Measurements from ENCODE around the gene BCAS3.
"Not testable (repeated sequence)": the region's sequence is repeated elsewhere in the genome, so short reads cannot be mapped to it uniquely, and the experiment has no call there.

BCAS3 gene

DNA sequence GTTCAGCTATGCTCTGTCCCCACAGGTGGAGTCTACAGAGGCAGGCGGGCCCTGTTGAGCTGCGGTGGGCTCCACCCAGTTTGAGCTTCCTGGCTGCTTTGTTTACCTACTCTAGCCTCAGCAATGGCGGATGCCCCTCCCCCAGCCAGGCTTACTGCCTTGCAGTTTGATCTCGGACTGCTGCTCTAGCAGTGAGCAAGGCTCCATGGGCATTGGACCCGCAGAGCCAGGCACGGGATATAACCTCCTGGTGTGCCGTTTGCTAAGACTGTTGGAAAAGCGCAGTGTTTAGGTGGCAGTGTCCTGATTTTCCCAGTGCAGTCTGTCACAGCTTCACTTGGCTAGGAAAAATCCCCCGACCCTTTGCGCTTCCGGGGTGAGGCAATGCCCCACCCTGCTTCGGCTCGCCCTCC is 89.1 kb downstream of the BCAS3 start:
- DNase-seq: no peak
- no peak for TF ChIP-seq POLR2A (IDR thresholded peaks at IDR 0.05; ENCODE audit: low read length)
- no peak for TF ChIP-seq GATA1 (IDR thresholded peaks at IDR 0.05; ENCODE audit: low read depth, low read length)

- DNase-seq: no peak
- TF ChIP-seq GATA1 (IDR thresholded peaks at IDR 0.05; ENCODE audit: low read depth, low read length) (no peak), POLR2A (IDR thresholded peaks at IDR 0.05; ENCODE audit: low read length) (no peak)
Observed at GRCh38 chr17:60767744-60768308, 90.2 kb downstream of the BCAS3 start.

- no peak for DNase-seq
- TF ChIP-seq GATA1 (IDR thresholded peaks at IDR 0.05; ENCODE audit: low read depth, low read length): no peak
- TF ChIP-seq POLR2A (IDR thresholded peaks at IDR 0.05; ENCODE audit: low read length): no peak
Observed at GRCh38 chr17:60769327-60769726, 91.7 kb downstream of the BCAS3 start.

DNA sequence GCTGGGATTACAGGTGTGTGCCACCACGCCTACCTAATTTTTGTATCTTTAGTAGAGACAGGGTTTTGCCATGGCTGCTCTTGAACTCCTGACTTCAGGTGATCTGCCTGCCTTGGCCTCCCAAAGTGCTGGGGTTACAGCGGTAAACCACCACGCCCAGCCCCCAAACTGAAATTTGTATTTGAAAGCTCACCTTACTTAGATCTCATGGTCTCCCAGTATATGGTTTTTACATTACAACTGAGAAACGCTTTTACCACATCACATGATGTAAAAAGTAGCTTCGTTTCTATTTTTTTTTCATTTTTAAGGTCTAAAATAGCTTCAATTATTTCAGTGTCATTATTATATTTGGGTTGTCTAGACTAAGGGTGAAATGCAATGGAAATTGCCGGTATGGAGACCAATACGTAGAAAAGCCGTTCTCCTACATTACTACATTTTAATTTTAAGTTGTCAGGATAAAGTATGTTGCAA is 93.3 kb downstream of the BCAS3 start:
- no peak for TF ChIP-seq GATA1 (IDR thresholded peaks at IDR 0.05; ENCODE audit: low read depth, low read length)
- no peak for TF ChIP-seq POLR2A (IDR thresholded peaks at IDR 0.05; ENCODE audit: low read length)
- DNase-seq: no peak

DNA sequence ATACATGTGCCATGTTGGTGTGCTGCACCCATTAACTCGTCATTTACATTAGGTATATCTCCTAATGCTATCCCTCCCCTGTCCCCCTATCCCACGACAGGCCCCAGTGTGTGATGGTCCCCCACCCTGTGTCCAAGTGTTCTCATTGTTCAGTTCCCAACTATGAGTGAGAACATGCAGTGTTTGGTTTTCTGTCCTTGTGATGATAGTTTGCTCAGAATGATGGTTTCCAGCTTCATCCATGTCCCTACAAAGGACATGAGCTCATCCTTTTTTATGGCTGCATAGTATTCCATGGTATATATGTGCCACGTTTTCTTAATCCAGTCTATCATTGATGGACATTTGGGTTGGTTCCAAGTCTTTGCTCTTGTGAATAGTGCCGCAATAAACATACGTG is 94.0 kb downstream of the BCAS3 start:
- not testable (repeated sequence) for DNase-seq

DNA sequence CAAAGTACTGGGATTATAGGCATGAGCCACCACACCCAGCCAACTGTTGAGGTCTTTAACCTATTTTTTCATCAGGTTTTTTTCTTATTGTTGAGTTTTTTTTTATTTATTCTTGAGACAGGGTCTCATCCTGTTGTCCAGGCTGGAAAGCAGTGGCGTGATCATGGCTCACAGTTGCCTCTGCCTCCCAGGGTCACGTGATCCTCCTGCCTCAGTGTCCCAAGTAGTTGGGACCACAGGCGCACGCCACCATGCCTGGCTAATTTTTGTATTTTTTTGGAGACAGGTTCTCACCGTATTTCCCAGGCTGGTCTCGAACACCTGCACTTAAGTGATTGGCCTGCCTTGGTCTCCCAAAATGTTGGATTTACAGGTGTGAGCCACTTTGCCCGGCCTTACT is 95.9 kb downstream of the BCAS3 start:
- TF ChIP-seq POLR2A (IDR thresholded peaks at IDR 0.05; ENCODE audit: low read length) (no peak), GATA1 (IDR thresholded peaks at IDR 0.05; ENCODE audit: low read depth, low read length) (no peak)

GRCh38 chr17:60781880-60782412 is 104.3 kb downstream of the BCAS3 start:
- no peak for DNase-seq
- TF ChIP-seq POLR2A (IDR thresholded peaks at IDR 0.05; ENCODE audit: low read length): no peak
- no peak for TF ChIP-seq GATA1 (IDR thresholded peaks at IDR 0.05; ENCODE audit: low read depth, low read length)

More for the DNA sequence above, 95.9 kb downstream of the BCAS3 start:
- no peak for DNase-seq

GRCh38 chr17:60782742-60783141 is 105.1 kb downstream of the BCAS3 start:
- TF ChIP-seq POLR2A (IDR thresholded peaks at IDR 0.05; ENCODE audit: low read length): no peak
- TF ChIP-seq GATA1 (IDR thresholded peaks at IDR 0.05; ENCODE audit: low read depth, low read length): no peak
- DNase-seq: no peak

GRCh38 chr17:60790205-60790604 is 112.6 kb downstream of the BCAS3 start:
- TF ChIP-seq GATA1 (IDR thresholded peaks at IDR 0.05; ENCODE audit: low read depth, low read length): no peak
- TF ChIP-seq POLR2A (IDR thresholded peaks at IDR 0.05; ENCODE audit: low read length): no peak
- DNase-seq: no peak

DNA sequence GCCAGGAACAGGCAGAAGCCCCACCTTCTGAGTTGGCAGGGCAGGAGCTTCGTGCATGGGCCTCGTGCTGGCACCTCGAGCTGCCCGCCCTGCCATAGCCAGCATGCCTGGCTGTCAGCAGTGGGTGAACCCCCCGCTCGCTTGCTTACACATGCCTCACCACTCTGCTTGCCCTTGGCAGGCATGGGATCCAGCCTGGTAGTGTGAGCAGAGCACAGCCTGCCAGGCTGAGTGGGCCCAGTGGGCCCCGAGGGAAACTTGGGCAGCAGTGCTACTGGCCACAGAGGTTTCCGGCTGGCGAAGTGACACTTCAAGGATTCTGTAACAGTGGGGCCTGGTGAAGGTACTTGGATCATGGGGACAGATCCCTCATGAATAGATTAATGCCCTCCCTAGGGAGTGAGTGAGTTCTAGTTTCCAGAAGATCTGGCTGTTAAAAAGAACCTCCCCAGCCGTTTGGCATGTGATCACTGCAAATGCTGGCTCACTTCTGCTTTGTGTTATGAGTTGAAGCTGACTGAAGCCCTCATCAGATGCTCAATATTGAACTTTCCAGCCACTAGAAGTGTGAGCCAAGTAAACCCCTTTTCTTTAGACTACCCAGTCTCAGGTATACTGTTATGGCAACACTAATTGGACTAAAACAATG is 114.7 kb downstream of the BCAS3 start:
- TF ChIP-seq POLR2A (IDR thresholded peaks at IDR 0.05; ENCODE audit: low read length) (no peak), GATA1 (IDR thresholded peaks at IDR 0.05; ENCODE audit: low read depth, low read length) (no peak)
- no peak for DNase-seq

DNA sequence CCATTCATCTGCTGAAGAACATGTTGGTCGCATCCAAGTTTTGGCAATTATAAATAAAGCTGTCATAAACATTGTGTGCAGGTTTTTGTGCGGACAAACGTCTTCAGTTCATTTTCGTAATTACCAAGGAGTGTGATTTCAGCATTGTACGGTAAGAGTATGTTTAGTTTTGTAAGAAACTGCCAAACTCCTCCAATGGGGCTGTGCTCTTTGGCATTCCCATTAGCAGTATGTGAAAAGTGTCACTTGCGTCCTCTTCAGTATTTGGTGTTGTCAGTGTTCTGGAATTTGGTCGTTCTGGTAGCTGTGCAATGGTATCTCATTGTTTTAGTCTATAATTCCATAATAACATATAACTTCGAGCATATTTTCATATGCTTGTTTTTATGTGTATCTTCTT is 120.9 kb downstream of the BCAS3 start:
- TF ChIP-seq POLR2A (IDR thresholded peaks at IDR 0.05; ENCODE audit: low read length) (no peak), GATA1 (IDR thresholded peaks at IDR 0.05; ENCODE audit: low read depth, low read length) (no peak)
- DNase-seq: no peak

GRCh38 chr17:60802377-60802776 is 124.7 kb downstream of the BCAS3 start:
- TF ChIP-seq GATA1 (IDR thresholded peaks at IDR 0.05; ENCODE audit: low read depth, low read length): no peak
- no peak for TF ChIP-seq POLR2A (IDR thresholded peaks at IDR 0.05; ENCODE audit: low read length)
- no peak for DNase-seq

- no peak for DNase-seq
- TF ChIP-seq GATA1 (IDR thresholded peaks at IDR 0.05; ENCODE audit: low read depth, low read length) (no peak), POLR2A (IDR thresholded peaks at IDR 0.05; ENCODE audit: low read length) (no peak)
Observed at GRCh38 chr17:60803059-60803458, 125.4 kb downstream of the BCAS3 start.

DNA sequence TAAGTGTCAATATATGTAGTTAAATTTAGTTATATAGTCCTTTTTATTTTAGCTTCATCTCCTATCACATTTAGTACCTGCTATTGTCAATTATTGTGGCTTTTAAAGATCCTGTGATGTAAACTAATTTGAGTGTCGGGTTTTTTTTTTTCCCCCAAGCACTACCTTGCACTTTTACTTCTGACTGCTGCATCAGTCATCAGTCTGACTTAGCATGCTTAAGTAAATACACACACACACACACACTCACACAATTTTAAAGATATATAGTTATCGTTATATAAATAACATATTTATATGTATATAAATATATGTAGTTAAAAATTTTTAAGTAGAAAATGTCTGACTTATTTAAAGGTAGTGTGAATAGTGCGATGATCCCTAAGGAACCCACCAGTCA is 127.2 kb downstream of the BCAS3 start:
- no peak for DNase-seq
- TF ChIP-seq GATA1 (IDR thresholded peaks at IDR 0.05; ENCODE audit: low read depth, low read length) (no peak), POLR2A (IDR thresholded peaks at IDR 0.05; ENCODE audit: low read length) (no peak)

DNA sequence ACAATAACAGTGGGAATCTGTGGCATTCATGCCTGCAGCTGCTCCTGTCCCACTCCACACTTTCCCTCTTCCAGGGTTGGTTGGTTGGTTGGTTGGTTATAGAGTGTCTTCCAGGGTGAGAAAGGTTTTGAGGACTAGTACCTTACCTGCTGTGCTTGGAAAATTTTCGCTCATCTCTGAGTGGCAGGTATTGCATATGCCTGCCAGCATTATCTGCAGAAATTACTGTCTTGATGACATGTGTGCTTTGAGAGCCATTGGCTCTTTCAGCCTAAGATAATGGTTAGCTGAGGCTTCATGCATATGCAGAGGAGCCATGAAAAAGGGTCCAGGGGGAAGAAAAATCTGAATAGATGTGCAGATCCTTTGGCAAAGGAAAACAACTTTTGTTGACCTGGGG is 131.8 kb downstream of the BCAS3 start:
- no peak for TF ChIP-seq GATA1 (IDR thresholded peaks at IDR 0.05; ENCODE audit: low read depth, low read length)
- no peak for TF ChIP-seq POLR2A (IDR thresholded peaks at IDR 0.05; ENCODE audit: low read length)
- DNase-seq: no peak

DNA sequence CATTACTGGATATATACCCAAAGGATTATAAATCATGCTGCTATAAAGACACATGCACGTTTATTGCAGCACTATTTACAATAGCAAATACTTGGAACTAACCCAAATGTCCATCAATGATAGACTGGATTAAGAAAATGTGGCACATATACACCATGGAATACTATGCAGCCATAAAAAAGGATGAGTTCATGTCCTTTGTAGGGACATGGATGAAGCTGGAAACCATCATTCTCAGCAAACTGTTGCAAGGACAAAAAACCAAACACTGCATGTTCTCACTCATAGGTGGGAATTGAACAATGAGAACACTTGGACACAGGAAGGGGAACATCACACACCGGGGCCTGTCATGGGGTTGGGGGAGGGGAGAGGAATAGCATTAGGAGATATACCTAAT is 137.3 kb downstream of the BCAS3 start:
- DNase-seq: not testable (repeated sequence)

All from erythroblast (primary cell).